ENCODE results near the gene ASB10. TPM values are rescaled to one million over a fixed set of nuclear protein-coding genes. Genes with fewer than 3 reads are reported as not detected.

ASB10 gene
- total and polyA plus RNA-seq, 3 donors from 2014 or later = 0.18 to 0.39 TPM; not detected in 1

DNA sequence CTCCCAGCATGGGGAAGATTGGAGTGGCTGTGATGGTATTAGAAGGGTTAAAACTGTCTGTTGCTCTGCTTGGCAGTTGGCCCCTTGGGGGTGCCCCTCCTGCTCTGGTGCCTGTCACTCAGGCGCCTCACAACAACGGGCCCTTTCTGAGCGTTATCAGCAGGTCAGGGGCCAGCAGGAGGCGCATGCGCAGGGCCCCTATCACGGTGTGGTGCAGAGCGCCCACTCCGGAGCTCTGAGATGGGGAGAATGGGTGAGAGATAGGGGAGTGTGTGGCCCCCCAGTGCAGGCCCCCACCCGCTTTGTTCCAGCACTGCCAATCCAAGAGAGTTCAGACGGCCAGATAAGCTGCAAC lies 44.4 kb downstream of the ASB10 start:
- intact Hi-C loops (cut with DNase I; ENCODE audit: low total_unique reads) = no loop called here

GRCh38 chr7:151141855-151142685 lies 45.0 kb downstream of the ASB10 start:
- DNase-seq = peak; percentile 18
- no peak overlapping the region for H3K4me3 ChIP-seq
- H3K36me3 ChIP-seq (ENCODE audit: low read depth, missing control alignments) = no peaks in the 10 kb centered on the region
- no peak for TF ChIP-seq POLR2A (IDR thresholded peaks at IDR 0.05)
- TF ChIP-seq CTCF (IDR thresholded peaks at IDR 0.05) = no peak
- intact Hi-C loops (cut with DNase I; ENCODE audit: low total_unique reads) = no loop called here
- no peaks in the 10 kb centered on the region for H3K27me3 ChIP-seq
- H3K4me1 ChIP-seq = peaks cover 18% of the 10 kb centered on the region
- no peaks in the 10 kb centered on the region for H3K9me3 ChIP-seq
- 77 to 79% methylated on average over 17 to 31 of the region's 31 CpGs for WGBS, 2 donors
- no peak overlapping the region for H3K27ac ChIP-seq

More for the DNA sequence above, 44.4 kb downstream of the ASB10 start:
- H3K36me3 ChIP-seq (ENCODE audit: low read depth, missing control alignments) = no peaks in the 10 kb centered on the region
- DNase-seq = peak; percentile 85
- peak overlapping the region in 1 of 2 donors; percentile 7 for H3K27ac ChIP-seq
- no peaks in the 10 kb centered on the region for H3K9me3 ChIP-seq
- no peaks in the 10 kb centered on the region for H3K27me3 ChIP-seq
- peaks cover 18% of the 10 kb centered on the region for H3K4me1 ChIP-seq
- H3K4me3 ChIP-seq = no peak overlapping the region
- TF ChIP-seq POLR2A (IDR thresholded peaks at IDR 0.05) (no peak), CTCF (IDR thresholded peaks at IDR 0.05) (no peak)
- 64 to 72% methylated on average over 10 of the region's 10 CpGs for WGBS, 2 donors

GRCh38 chr7:151141311-151141854 lies 45.7 kb downstream of the ASB10 start:
- 79 to 86% methylated on average over 9 of the region's 9 CpGs for WGBS, 2 donors
- Histone ChIP-seq H3K27ac (no peak overlapping the region), H3K27me3 (no peaks in the 10 kb centered on the region), H3K36me3 (ENCODE audit: low read depth, missing control alignments) (no peaks in the 10 kb centered on the region), H3K9me3 (no peaks in the 10 kb centered on the region), H3K4me3 (no peak overlapping the region), H3K4me1 (peaks cover 18% of the 10 kb centered on the region)
- peak; percentile 9 for DNase-seq
- no peak for TF ChIP-seq POLR2A (IDR thresholded peaks at IDR 0.05)
- TF ChIP-seq CTCF (IDR thresholded peaks at IDR 0.05) = no peak
- intact Hi-C loops (cut with DNase I; ENCODE audit: low total_unique reads) = no loop called here

DNA sequence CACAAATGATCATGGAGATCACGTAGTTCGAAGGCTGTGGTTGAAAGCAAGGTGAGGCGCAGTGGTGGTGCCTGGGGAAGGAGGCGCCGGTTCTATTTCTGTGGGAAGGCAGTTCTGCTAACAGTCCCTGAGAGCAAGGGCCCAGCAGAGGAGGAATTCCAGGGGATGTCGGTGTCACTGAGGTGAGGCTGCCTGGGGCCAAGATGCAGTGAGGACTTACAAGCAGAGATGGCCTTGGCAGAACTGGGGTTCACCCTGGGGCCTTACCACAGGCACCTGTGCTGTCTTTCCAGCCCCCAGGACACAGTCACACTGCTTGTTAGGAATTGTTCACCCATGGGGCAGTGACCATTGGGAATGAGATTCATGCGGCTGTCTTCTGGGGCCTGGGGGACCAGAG lies 46.2 kb downstream of the ASB10 start:
- no peaks in the 10 kb centered on the region for H3K27me3 ChIP-seq
- no peak overlapping the region for H3K27ac ChIP-seq
- no peaks in the 10 kb centered on the region for H3K36me3 ChIP-seq (ENCODE audit: low read depth, missing control alignments)
- no peaks in the 10 kb centered on the region for H3K9me3 ChIP-seq
- peak; percentile 12 for DNase-seq
- TF ChIP-seq POLR2A (IDR thresholded peaks at IDR 0.05) (no peak), CTCF (IDR thresholded peaks at IDR 0.05) (no peak)
- no peak overlapping the region for H3K4me3 ChIP-seq
- peaks cover 18% of the 10 kb centered on the region for H3K4me1 ChIP-seq
- WGBS, 2 donors = 91 to 95% methylated on average over 7 of the region's 7 CpGs
- intact Hi-C loops (cut with DNase I; ENCODE audit: low total_unique reads) = no loop called here
